GM23338 (cell line): ENCODE results near the gene HS3ST6. TPM values are rescaled to one million over a fixed set of nuclear protein-coding genes. Genes with fewer than 3 reads are reported as not detected.

Experiments
- CTCF ChIP-seq, 2 experiments: fragments of 200-600 bp in 1 of 2; sonication (generic) in 1 of 2; conservative IDR thresholded peaks; 2 replicates each; pipeline versions ENCODE4 v1.5.1 to v1.6.1; 2016 to 2017; ENCODE audit warnings: antibody characterized with exemption in 2 of 2, low read depth in 2 of 2, mild to moderate bottlenecking in 2 of 2, moderate library complexity in 1 of 2
- ETS1 ChIP-seq: IDR thresholded peaks from 2 replicates; pipeline ENCODE4 v1.6.1; 2016; ENCODE audit warnings: antibody characterized with exemption
- ZNF462 ChIP-seq: fragments of 250-450 bp; sonication (Bioruptor Pico); IDR thresholded peaks from 2 replicates; pipeline ENCODE4 v1.5.0; 2020; ENCODE audit warnings: mild to moderate bottlenecking, moderate library complexity
- polyA plus RNA-seq: library from polyadenylated mRNA; unstranded; fragments of >200 nt; fragmentation: Nextera tagmentation; extraction: Ambion mirVana; gene quantifications from 2 replicates; pipeline ENCODE4 v1.2.1, GENCODE V29; 2016
- total RNA-seq: library from RNA; depleted of rRNA; stranded (reverse); fragments of >200 nt; shearing (Covaris generic); gene quantifications from 2 replicates; pipeline ENCODE4 v1.2.3, GENCODE V29; 2014

The HS3ST6 gene
- total and polyA plus RNA-seq, 2 experiments from 2014 or later = 0.21 TPM; not detected in 1

GRCh38 chr16:1945559-1946391 lies 27.6 kb upstream of the HS3ST6 start (continued):
- TF ChIP-seq ZNF462 (CRISPR knock-in tag) = no peak
- no peak for TF ChIP-seq ETS1
- TF ChIP-seq CTCF (conservative IDR thresholded peaks at IDR 0.05; ENCODE audit: low read depth in 2 of 2) = no peak
